HepG2 (cell line): ENCODE results near the gene CLEC3B. TPM values are rescaled to one million over a fixed set of nuclear protein-coding genes. Genes with fewer than 3 reads are reported as not detected.

Experiments used
- ATAC-seq: fragments of 200-7000 bp; cut with Tn5 transposase; 3 replicates; pipeline ENCODE4 v1.9.1; 2020; ENCODE audit warnings: mild to moderate bottlenecking, moderate library complexity
- BruUV-seq: library from RNA; stranded (reverse); fragments of 400-500 nt; replicated peaks from 2 replicates; lab custom pipeline; 2021; lab: Mats Ljungman, UMichigan
- CTCF ChIA-PET: fragments of 300-600 bp; formaldehyde crosslinking; extraction: SDS; loops from one replicate; lab custom pipeline; 2021; ENCODE audit warnings: low total read pairs, inconsistent platforms, low intra/inter-chr PET ratio; lab: Yijun Ruan, JAX
- POLR2A ChIA-PET: fragments of 350-600 bp; sonication (Branson Sonifier 250); formaldehyde crosslinking; loops from one replicate; lab custom pipeline; 2020; ENCODE audit warnings: antibody characterized with exemption, inconsistent platforms; lab: Yijun Ruan, JAX
- DNase-seq: peaks from one replicate; pipeline ENCODE4 v3.0.0-alpha.2; 2015; ENCODE audit warnings: low spot score
- FAIRE-seq: peaks from 3 replicates; lab custom pipeline; 2011; peaks lifted over from hg19 to GRCh38; lab: Jason Lieb, UNC
- H2AFZ ChIP-seq: one replicate; pipeline ENCODE4 v1.6.1; 2011; ENCODE audit warnings: low read length, inconsistent platforms
- H3K27ac ChIP-seq: fragments of 300-600 bp; 3 replicates; pipeline ENCODE4 v1.8.0; 2011; ENCODE audit warnings: mixed run types, mild to moderate bottlenecking, mixed read lengths, low read length, inconsistent platforms; ENCODE audit not compliant: insufficient read depth; ENCODE audit errors: extremely low read length
- H3K27me3 ChIP-seq, 2 experiments: fragments of 200-600 bp in 1 of 2; 2 replicates in 1 of 2; 3 replicates in 1 of 2; pipeline versions ENCODE4 v1.6.0 to v1.8.0; 2011; ENCODE audit warnings: low read length in 2 of 2, mild to moderate bottlenecking in 2 of 2, moderate library complexity in 2 of 2, inconsistent platforms in 1 of 2; ENCODE audit not compliant: insufficient read depth in 2 of 2, control insufficient read depth in 1 of 2
- H3K36me3 ChIP-seq, 2 experiments: fragments of 200-600 bp in 1 of 2; replicated peaks in 1 of 2; 2 replicates in 1 of 2; 3 replicates in 1 of 2; pipeline versions ENCODE4 v1.5.1 to v1.8.0; 2011; ENCODE audit warnings: low read length in 2 of 2, inconsistent platforms in 1 of 2; ENCODE audit not compliant: insufficient read depth in 2 of 2, control insufficient read depth in 1 of 2
- H3K4me1 ChIP-seq: 2 replicates; pipeline ENCODE4 v1.5.1; 2012; ENCODE audit warnings: low read length, inconsistent platforms; ENCODE audit not compliant: insufficient read depth
- H3K4me2 ChIP-seq: 2 replicates; pipeline ENCODE4 v1.6.0; 2011; ENCODE audit warnings: low read depth, low read length, inconsistent platforms
- H3K4me3 ChIP-seq, 3 experiments: fragments of 200-600 bp in 1 of 3; sonication (generic), shearing (Covaris generic) in 1 of 3; replicated peaks in 1 of 3; 2 replicates each; pipeline ENCODE4 v1.5.1; 2011 to 2016; ENCODE audit warnings: low read length in 3 of 3, inconsistent platforms in 2 of 3, low read depth in 2 of 3, mild to moderate bottlenecking in 2 of 3, control low read depth in 1 of 3, mixed read lengths in 1 of 3; ENCODE audit not compliant: insufficient read depth in 1 of 3
- H3K79me2 ChIP-seq: one replicate; pipeline ENCODE4 v1.6.1; 2011; ENCODE audit warnings: low read length, inconsistent platforms; ENCODE audit not compliant: insufficient read depth
- H3K9ac ChIP-seq: 2 replicates; pipeline ENCODE4 v1.6.0; 2011; ENCODE audit warnings: mild to moderate bottlenecking, low read depth, low read length, inconsistent platforms; ENCODE audit not compliant: insufficient read depth
- H3K9me3 ChIP-seq: 2 replicates; pipeline ENCODE4 v1.5.1; 2012; ENCODE audit warnings: mild to moderate bottlenecking, low read length
- H4K20me1 ChIP-seq: 2 replicates; pipeline ENCODE4 v1.6.0; 2011; ENCODE audit warnings: inconsistent platforms, mild to moderate bottlenecking, low read length, moderate library complexity; ENCODE audit not compliant: insufficient read depth
- NFKBIZ ChIP-seq: IDR thresholded peaks from 2 replicates; pipeline ENCODE4 v1.6.1; 2018; ENCODE audit warnings: missing genetic modification reagents, missing compliant biosample characterization
- REPIN1 ChIP-seq: sonication (generic); formaldehyde crosslinking; IDR thresholded peaks from 2 replicates; pipeline ENCODE4 v1.8.0; 2022; ENCODE audit warnings: missing genetic modification reagents, low read depth, mild to moderate bottlenecking, borderline replicate concordance
- RFX1 ChIP-seq: fragments of 450-650 bp; IDR thresholded peaks from 2 replicates; pipeline ENCODE4 v1.6.1; 2017
- ZNF775 ChIP-seq: sonication (generic); formaldehyde crosslinking; IDR thresholded peaks from 2 replicates; pipeline ENCODE4 v1.4.0; 2020; ENCODE audit warnings: missing genetic modification reagents, mild to moderate bottlenecking, moderate library complexity, borderline replicate concordance
- WGBS: methylation state at CpG from one replicate; pipeline ENCODE4 v1.1.6; 2017; ENCODE audit warnings: low lambda C conversion rate; 5-methylcytosine and 5-hydroxymethylcytosine counted together
- in situ Hi-C: cut with HindIII; loops from 2 replicates; pipeline ENCODE4 v1.10.0; 2017; ENCODE audit warnings: low pct_unique_long_range_greater_than_20kb; ENCODE audit not compliant: extremely low pct_ligation_motif_present
- intact Hi-C: fragments of 100-400 bp; cut with micrococcal nuclease; formaldehyde crosslinking; loops from one replicate; pipeline ENCODE4 v1.10.0; 2022; ENCODE audit not compliant: unreplicated experiment
- polyA plus RNA-seq, 8 experiments: library from polyadenylated mRNA; depleted of rRNA in 3 of 8; stranded (reverse) in 7 of 8; unstranded in 1 of 8; fragments of >200 nt; fragmentation: Illumina TruSeq in 4 of 8; extraction: Trizol in 4 of 8; gene quantifications; 2 replicates each; pipeline versions ENCODE4 v1.2.1 to v1.2.3, GENCODE V29; 2011 to 2016; ENCODE audit warnings: low read depth in 4 of 8, missing spikeins in 1 of 8, mixed read lengths in 1 of 8; ENCODE audit not compliant: insufficient read depth in 1 of 8
- total RNA-seq, 5 experiments: library from RNA; depleted of rRNA; stranded (reverse); fragments of >200 nt; fragmentation: Illumina TruSeq; extraction: Trizol; gene quantifications; 2 replicates each; pipeline ENCODE4 v1.2.3, GENCODE V29; 2016; ENCODE audit warnings: low read depth in 1 of 5

CLEC3B gene
- total and polyA plus RNA-seq, 2 of the 13 experiments (the other 11 are each of a cell fraction or from before 2014, with no cell fraction given): 0.07 TPM; not detected in 1

DNA sequence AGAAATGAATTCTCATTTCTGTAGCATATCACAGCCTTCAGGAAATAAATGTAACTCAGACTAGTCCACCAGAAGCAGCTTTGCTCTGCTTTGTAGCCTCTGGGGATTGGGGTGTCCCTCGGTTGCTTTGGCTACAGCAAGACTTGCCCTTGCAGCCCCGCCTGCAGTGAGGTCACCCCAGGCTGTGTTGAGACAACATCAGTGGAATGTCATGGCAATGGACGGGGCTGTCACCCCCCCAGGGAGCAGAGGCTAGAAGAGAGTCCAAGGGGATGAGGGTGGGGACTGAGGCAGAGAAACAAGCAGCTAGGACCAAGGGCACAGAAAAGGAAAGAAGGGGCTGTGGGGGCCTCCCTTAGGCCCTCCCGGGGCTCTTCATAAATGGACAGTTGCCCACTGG, 854 bp downstream of the CLEC3B start:
- H3K27me3 ChIP-seq: peaks cover 0 to 4% of the 10 kb centered on the region in 2 experiments; a peak in 1 of 5 replicates
- 11% methylated on average over 4 of the region's 4 CpGs for WGBS
- CTCF ChIA-PET: no interaction called here
- FAIRE-seq (no peak), DNase-seq (peak; percentile 4), ATAC-seq (peak; percentile 15; the same call in 1 of the 3 replicates)
- no peaks in the 10 kb centered on the region for H3K9me3 ChIP-seq
- no peaks in the 10 kb centered on the region for H3K79me2 ChIP-seq
- no peak overlapping the region for H2AFZ ChIP-seq
- no peak overlapping the region for H3K4me3 ChIP-seq
- no TSS peak for BruUV-seq
- POLR2A ChIA-PET: no interaction called here
- intact Hi-C loops (no loop called here), in situ Hi-C loops (loop anchor here (25.0 kb wide), 1 partner anchor 460 kb away; no protein-coding TSS in a partner anchor)
- no peaks in the 10 kb centered on the region for H4K20me1 ChIP-seq
- no peak overlapping the region for H3K9ac ChIP-seq
- H3K4me2 ChIP-seq: no peak overlapping the region
- no peaks in the 10 kb centered on the region for H3K36me3 ChIP-seq
- TF ChIP-seq NFKBIZ (CRISPR knock-in tag) (no peak), ZNF775 (CRISPR knock-in tag) (no peak), RFX1 (peak; percentile 54; the same call in 1 of the 2 replicates)
- H3K4me1 ChIP-seq: no peaks in the 10 kb centered on the region
- H3K27ac ChIP-seq: no peak overlapping the region

DNA sequence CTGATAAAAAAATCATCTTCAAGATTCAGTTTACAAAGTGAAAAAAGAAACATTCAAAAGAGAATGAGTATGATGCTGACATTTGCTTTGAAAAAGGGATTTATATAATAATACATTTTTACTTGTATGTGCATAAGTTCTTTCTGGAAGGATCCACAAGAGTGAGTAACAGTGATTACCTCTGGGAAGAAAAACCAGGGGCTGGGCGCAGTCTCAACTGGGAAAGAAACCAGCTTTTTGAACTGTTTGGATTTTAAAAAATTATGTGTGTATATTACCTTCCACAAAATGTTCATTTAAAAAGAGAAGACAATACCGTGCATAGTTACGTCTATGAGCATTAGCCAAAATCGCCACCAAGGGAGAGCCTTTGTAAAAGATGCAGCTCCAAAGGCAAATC, 1.3 kb downstream of the CLEC3B start:
- Histone ChIP-seq H3K27ac (no peak overlapping the region), H4K20me1 (no peaks in the 10 kb centered on the region), H3K9ac (no peak overlapping the region), H3K4me3 (no peak overlapping the region), H3K79me2 (no peaks in the 10 kb centered on the region), H2AFZ (no peak overlapping the region), H3K9me3 (no peaks in the 10 kb centered on the region), H3K27me3 (peaks cover 0 to 4% of the 10 kb centered on the region in 2 experiments; a peak in 1 of 5 replicates), H3K4me1 (no peaks in the 10 kb centered on the region), H3K36me3 (no peaks in the 10 kb centered on the region), H3K4me2 (no peak overlapping the region)
- POLR2A ChIA-PET: no interaction called here
- ATAC-seq: no peak
- DNase-seq: no peak
- 84% methylated on average over 4 of the region's 4 CpGs for WGBS
- in situ Hi-C loops: loop anchor here (25.0 kb wide), 1 partner anchor 460 kb away; no protein-coding TSS in a partner anchor
- FAIRE-seq: no peak
- intact Hi-C loops: no loop called here
- BruUV-seq: no TSS peak
- TF ChIP-seq REPIN1 (CRISPR knock-in tag): no peak
- CTCF ChIA-PET: no interaction called here
